GM19351 (cell line): ENCODE data around the gene COX7A2L.
"Not testable (repeated sequence)": the region's sequence is repeated elsewhere in the genome, so short reads cannot be mapped to it uniquely, and the experiment has no call there.

Experiments used
- ATAC-seq: cut with Tn5 transposase; IDR thresholded peaks from one replicate; pipeline ENCODE4 v1.9.1; 2021; ENCODE audit warnings: mild to moderate bottlenecking, moderate library complexity; ENCODE audit not compliant: unreplicated experiment

Gene COX7A2L

DNA sequence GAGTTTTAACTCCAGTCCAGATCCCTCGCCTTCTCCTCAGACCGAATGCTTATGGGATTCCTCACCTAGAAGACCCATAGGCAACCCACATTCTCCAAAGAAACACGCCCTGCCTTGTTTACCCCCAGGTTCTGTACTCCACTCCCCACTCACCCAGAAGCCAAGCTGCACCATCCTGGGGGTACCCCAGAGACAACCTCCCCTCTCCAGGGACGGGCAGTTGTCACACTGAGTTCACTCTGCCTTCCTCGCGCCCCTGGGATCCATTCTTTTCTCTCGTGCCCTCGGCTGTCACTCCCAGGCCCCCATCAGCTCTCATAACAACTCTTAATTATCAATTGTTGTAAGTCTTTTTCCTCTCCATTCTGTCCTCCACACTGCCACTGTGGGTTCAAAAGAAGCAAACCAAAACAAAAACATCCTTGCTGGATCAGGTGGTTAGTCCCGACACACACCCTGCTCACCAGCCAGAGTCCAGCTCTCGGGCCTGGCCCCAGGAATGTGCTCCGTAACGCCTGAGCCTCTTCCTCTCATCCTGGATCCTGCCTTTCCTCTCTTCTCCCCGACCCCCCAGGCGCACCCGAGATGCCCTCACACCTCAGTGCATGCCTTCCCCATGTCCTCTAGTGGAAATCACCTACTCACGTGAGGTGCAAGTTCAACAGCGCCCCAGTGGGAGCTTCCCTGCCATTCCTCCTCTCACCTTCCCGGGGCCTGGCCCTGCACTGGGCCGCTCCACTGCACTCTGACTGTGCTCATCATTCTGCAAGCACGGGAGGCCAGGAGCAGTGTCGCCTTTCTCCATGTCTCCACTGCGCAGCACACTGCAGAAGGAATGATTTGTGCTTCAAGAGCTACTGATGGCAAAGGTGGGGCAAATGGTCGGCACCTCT is 20.7 kb downstream of the COX7A2L start:
- ATAC-seq, result no peak

DNA sequence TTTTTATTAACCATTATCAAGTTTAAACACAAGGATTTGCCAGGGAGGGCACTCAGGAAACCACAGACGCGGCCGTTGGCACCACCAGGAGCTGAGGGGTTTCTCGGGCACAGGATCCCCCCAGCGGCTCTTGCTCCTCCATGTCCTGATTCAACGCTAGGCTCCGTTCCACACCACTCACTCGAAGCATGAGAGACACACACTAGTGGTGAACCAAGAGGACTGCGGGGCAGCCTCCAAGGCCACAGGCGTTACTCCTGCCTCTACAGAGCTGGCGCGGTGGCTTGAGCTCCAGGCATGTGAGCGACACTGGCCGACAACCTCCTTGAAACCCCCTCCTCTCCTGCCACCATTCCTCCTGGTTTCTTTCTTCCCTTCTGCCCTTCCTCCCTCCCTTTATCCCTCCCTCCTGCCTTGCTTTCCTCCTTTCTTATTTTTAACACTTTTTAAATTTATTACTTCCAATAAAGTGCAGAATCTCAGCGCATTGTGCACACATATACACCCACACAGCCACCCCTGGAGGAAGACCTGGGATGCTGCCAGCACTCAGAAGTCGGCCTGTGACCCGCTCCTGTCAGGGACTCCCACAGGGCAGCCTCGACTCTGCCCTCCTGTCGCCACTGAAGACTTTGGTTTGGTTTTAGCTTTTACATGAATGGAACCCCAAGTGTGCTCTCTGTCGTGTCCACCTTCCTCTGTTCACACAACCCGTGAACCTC is 21.7 kb downstream of the COX7A2L start:
- ATAC-seq, result no peak

DNA sequence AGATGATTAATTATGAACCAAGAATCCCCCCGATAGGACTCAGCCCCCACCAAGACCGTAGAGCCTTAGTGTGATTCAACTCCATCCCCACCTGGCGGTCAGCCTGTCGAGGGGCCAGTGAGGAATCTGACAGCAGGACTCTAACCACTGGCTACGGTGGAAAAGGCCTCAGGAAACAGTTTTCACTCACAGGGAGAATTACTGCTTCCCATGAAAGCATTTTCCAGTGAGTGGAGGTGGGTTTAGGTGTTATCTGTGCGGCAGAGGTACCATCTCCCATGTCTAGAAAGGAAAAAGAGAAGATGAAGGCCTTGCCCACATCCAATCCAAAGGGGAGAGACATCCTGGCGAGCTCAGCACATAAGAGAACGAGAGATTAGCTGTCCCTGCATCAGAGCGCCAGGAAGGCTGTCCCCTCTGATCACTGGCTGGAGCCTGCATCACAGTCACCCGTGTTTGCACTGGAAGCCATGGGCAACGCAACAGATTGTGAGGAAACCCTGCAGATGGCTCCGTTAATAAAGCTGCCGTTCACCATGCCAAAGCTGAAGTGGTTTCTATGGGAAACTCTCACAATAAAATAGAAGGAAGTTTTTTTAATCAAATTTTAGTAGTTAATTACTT is 22.3 kb downstream of the COX7A2L start:
- no peak for ATAC-seq

DNA sequence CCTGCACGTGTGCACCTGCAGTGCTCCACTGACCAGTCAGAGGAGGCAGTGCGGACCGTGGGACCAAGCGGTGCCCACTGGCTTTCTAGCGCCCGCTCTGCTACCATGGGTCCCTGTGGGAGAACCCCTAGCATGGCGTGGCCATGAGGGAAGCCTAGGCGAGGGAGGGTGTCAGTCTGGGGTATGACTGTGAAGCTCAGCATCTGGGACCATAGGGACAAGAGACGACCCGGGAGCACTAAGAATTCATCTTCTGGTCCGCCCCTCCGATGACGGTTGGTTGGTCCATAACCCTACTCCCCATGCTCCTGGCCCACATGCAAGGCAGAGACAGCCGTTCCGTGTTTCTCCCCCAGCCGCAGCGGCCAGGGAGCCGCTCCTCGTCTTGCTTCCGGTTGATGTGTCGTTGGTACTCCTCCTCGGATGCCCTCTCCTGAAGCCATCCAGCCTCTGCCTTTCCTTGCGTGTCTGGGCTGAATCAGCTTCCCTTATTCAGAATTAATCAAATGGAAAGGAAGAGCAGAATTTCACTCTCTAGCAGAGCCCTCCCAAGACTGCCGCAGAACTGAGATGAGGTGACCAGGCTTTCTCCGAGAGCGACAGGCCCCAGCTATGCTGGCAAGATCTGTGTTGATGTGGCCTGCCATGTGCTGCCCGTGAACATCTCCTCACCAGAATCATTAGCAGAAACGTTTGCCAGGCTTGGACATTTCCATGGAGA is 23.0 kb downstream of the COX7A2L start:
- ATAC-seq, result no peak

DNA sequence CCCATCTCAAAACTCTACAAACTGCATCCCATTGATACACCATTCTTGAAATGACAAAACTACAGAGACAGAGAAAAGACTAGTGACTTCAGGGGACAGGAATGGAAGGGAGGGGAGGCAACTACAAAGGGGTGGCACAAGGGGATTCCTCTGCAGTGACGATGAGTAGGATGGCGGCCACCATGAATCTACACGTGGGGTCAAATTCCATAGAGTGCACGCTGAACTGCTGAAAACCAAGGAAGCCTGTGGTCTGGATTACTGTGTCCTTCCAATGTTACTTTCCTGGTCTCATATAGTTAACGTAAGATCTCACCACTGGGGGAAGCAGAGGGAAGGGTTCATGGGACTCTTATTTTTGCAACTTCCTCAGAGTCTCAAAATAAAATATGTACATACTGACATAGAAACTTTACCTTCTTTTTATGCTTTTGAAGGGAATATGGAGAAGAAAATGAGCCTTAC is 23.6 kb downstream of the COX7A2L start:
- ATAC-seq, result no peak

DNA sequence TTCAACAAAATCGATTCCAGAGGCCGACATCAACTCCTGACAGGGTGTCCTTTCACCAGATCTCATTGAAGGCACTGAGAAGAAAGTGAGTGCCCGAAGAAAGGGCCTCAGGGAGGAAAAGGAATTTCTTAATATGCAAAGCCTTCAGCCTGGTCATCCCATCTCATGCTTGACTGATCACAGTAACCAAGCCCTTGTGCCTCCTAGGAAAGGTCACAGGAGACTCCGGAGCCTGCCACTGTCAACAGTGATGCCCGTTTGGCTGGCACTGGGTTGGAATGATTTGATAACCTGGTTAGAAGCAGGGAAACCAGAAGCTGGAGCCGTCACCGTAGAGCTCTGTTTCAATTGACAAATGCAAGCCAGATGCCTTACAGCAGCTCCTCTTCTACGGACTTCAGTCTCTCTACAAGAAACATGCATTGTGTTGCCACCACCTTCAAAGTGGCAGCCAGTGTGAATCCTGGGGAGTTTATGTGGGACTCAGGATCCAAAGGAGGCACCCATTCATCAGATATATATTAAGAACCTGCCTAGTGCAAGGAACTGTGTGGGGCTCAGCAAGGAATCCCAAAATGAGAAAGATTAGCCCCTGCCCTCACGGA is 24.6 kb downstream of the COX7A2L start:
- ATAC-seq, result no peak

DNA sequence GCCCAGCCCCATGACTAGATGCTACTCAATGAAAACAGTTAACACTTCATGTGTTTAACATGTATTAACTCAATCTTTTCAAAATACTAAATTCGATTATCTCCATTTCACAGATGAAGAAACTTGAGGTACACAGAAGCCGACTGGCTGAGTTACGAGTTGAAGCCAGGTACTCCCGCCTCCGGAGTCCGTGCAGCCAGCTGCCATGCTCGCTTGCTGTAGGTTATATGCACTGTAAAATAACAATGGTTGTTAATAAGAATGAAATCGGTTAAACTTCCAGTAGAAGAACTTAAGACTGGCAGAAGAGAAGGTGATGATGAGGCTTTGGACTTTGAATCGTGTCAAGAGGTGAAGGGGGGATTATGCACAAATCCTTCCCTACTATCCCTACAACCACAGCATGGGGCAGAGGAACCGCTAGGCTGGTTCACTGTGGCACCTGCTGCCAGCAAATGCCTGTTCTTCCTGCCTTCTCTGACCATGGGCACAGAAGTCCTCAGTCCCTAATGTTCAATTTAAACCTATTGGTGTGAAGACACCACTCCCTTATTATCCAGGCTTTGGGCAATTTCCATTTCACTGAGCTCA is 25.4 kb downstream of the COX7A2L start:
- no peak for ATAC-seq

DNA sequence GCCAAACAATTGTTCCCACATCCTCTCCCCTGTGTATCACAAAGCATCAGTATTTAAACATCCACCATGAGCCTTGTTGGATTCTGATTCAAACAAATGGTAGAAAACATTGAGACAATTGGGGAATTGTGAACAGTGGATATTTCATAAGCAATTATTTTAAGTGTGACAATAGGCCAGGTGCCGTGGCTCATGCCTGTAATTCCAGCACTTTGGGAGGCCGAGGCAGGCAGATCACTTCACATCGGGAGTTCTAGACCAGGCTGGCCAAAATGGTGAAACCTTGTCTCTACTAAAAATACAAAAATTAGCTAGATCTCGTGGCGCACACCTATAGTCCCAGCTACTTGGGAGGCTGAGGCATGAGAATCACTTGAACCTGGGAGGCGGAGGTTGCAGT is 26.2 kb downstream of the COX7A2L start:
- not testable (repeated sequence) for ATAC-seq

DNA sequence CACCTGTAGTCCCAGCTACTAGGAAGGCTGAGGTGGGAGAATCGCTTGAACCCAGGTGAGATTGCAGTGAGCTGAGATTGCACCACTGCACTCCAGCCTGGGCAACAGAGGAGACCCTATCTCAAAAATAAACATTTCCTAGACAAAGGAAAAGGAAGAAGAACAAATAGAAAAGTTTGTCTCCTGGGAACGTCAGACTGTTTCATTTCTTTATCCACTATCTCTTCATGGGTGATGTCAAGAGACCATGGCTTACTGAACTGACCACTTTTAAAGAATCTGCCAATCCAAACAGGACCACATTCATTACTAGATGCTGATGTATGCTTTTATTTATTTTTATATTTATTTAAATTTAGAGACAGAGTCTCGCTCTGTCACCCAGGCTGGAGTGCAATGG is 26.8 kb downstream of the COX7A2L start:
- no peak for ATAC-seq

DNA sequence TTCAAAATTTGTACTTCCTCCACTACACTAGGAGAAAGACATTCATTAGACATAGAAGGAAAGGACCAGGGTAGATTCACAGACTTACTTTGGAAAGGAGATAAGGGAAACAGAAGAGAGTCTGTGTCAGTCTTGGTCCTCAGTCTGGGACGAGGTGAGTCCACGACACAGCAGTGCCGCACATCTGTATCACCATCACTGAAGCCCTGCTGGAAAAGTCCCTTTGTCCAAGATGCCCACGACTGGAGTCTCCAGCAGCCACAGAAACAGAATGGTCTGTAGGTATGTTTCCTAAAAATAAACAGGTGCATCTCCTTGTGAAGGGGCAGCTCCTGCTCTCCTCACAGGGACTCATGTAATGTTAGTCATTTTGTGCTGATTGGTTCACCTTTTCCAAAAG is 27.4 kb downstream of the COX7A2L start:
- no peak for ATAC-seq

DNA sequence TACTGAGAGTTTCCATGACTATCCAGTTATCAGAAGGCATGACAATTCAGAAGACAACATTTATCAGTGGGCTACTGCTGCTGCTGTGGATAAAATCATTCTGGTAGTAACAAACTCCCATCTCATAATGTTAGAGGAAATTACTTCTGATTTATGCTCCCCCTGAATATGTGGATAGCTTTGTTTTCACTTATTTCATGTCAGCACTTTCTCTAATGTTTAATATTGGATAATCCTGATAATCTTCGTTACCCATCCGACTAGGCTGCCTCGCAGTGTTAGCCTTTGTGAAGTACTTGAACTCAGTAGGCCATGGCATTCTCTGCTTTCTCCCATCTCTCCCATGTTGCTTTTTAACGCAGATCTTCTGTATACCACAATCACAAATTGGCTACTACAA is 28.4 kb downstream of the COX7A2L start:
- ATAC-seq, result no peak

DNA sequence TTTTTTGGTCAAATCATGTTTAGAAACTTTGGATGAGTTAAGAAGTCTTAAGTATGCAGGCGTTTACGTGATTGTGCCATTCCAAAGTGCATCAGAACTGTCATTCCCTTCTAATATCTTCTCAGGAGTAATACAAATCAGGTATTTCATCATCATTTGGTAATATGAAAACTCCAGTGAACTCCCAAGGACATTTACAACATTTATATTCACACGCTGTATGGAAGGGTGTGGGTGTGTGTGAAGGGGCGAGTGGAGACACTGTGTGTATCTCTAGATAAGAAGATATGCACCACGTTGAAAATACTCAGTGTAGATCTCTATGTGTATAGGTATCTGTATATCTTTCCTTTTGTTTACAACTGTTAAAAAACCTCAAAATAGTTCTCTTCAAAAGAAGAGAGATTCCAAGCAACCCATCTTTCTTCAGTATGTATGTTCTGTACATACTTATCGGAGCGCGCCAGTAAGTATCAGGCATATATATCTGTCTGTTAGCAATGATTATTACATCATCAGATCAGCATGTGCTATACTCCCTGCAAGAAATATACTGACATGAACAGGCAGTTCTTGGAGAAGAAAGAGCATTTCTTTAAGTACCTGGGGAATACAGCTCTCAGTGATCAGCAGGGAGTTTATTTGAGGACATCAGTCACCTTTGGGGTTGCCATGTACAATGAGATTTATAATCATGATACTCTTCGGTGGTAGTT is 29.3 kb downstream of the COX7A2L start:
- ATAC-seq, result no peak

DNA sequence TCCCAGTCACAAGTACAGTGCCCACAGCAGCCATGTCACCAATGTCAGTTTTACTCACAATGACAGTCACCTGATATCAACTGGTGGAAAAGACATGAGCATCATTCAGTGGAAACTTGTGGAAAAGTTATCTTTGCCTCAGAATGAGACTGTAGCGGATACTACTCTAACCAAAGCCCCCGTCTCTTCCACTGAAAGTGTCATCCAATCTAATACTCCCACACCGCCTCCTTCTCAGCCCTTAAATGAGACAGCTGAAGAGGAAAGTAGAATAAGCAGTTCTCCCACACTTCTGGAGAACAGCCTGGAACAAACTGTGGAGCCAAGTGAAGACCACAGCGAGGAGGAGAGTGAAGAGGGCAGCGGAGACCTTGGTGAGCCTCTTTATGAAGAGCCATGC is 31.3 kb downstream of the COX7A2L start:
- ATAC-seq, result no peak

DNA sequence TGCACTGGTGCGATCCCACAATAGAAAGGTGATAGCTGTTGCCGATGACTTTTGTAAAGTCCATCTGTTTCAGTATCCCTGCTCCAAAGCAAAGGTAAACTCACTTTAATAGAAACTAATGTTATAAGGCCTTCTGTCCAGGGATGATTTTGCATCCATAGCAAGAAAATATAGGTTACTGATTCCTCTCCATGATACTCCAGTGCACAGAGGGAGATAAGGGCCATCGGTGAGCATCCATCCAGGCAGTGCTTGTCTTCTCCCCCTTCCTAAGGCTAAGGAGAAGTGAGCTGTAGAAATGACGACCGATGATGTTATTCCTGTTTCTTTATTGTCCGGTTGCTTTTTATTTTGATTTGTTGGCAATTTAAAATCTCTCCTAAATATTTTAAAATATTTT is 32.1 kb downstream of the COX7A2L start:
- ATAC-seq, result no peak

DNA sequence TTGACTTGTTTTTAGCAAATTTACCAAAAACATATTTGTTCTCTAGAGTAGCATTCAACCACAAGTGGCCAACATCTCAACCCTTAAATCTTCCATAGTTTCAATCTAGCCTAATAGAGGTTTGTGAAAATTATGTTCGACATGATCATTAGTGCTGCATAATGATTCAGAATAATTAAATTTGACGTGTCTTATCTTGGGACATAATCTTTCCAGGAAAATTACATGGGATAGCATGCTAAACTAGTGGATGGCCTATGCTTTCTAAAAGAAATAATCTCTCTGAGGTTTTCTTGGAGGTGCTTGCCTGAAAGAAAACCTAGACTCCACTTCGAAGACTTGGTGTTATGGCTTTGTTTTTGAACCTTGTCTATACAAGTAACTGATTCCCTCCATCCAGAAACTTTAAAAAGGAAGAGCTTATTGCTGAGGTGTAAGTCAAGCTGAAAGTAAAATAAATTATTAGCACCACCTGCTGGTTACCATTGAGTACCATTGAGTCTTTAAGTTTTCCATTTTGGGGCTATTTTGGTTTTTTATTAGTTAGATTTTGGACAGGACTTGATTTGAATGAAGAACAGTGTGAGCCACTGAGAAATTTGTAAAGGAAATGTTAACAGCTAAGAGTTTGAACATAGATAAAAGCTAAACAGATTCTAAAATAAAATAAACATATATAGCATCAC is 32.7 kb downstream of the COX7A2L start:
- peak; percentile 55 for ATAC-seq

DNA sequence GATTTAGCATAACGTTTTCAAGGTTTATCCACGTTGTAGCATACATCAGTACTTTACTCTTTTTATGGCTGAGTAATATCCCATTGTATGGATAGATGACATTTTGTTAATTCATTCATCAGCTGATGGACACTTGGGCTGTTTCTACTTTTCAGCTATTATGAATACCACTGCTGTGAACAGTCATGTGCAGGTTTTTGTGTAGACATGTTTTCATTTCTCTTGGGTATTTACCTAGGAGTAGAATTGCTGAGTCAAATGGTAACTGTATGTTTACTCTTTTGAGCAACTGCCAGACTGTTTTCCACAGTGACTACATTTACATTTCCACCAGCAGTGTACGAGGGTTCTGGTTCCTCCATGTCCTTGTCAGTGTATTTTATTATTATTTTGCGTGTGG is 33.9 kb downstream of the COX7A2L start:
- ATAC-seq, result peak; percentile 57

DNA sequence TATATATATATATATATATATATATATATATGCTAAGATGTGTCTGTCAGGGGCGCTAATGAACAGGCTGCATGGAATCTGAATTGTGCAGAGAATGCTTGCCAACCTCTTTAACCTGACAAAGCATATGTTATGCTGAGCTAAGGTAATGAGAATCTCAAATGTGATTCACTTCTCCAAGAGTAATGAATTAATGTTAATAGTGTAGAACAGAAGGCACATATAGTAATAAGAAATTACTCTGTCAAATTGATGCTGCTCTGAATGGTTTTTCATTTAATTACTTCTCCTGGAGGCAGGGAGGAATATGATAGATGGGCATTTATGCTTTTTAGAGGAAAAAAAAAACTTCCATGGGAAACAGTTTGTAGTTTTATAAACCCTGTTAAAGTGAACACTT is 35.4 kb downstream of the COX7A2L start:
- ATAC-seq, result no peak

DNA sequence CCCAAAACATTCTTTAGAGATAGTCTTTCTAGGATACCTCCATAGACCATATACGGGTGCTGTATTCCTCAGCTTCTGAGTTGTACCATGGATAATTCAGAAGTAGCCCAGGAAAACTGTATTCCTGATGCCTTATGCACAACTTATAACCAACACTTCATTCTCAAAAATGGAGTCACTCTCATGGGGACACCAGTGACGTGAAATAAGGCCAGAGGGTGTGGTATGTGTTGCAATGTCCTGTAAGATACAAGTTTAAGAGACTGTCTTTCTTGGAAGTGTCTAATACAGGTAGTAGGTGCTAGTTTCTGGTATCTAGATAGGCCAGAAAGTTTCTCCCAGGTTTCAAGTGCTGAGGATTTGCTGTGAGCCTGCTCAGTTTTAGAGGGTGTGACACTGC is 36.1 kb downstream of the COX7A2L start:
- no peak for ATAC-seq

DNA sequence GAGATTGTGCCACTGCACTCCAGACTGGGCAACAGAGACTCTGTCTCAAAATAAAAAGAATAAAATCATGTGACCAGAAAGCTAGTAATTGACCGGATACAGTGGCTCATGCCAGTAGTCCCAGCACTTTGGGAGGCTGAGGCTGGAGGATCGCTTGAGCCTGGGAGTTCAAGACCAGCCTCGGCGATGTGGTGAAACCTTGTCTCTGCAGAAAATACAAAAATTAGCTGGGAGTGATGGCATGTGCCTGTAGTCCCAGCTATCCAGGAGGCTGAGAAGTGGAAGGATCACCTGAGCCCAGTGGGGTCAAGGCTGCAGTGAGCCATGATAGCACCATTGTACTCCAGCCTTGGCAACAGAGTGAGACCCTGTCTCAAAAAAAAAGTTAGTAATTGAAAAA is 36.8 kb downstream of the COX7A2L start:
- ATAC-seq, result no peak
